K562 (cell line): ENCODE data around the gene NDUFB7. TPM values are rescaled to one million over a fixed set of nuclear protein-coding genes. Genes with fewer than 3 reads are reported as not detected.
"Not testable (repeated sequence)": the region's sequence is repeated elsewhere in the genome, so short reads cannot be mapped to it uniquely, and the experiment has no call there.

Experiments
- ATAC-seq: fragments of 200-7000 bp; cut with Tn5 transposase; 3 replicates; pipeline ENCODE4 v1.9.1; 2020; ENCODE audit warnings: moderate library complexity
- BruUV-seq: library from RNA; stranded (reverse); fragments of 400-500 nt; replicated peaks from 2 replicates; lab custom pipeline; 2021; lab: Mats Ljungman, UMichigan
- CTCF ChIA-PET: fragments of 300-600 bp; formaldehyde crosslinking; extraction: SDS; loops from one replicate; lab custom pipeline; 2021; ENCODE audit warnings: low intra/inter-chr PET ratio; lab: Yijun Ruan, JAX
- POLR2A ChIA-PET: fragments of 300-600, 350-650 bp; sonication (Branson Sonifier 250); formaldehyde crosslinking; extraction: SDS; loops from one replicate; lab custom pipeline; 2021; ENCODE audit warnings: antibody characterized with exemption, inconsistent platforms; lab: Yijun Ruan, JAX
- DNase-seq, 4 experiments: peaks; one replicate each; pipeline versions ENCODE4 v3.0.0 to v3.0.0-alpha.2; 2011 to 2018; ENCODE audit warnings: low spot score in 3 of 4, mixed read lengths in 3 of 4; ENCODE audit errors: extremely low read depth in 1 of 4
- FAIRE-seq: peaks from 2 replicates; lab custom pipeline; 2011; peaks lifted over from hg19 to GRCh38; lab: Jason Lieb, UNC
- H2AFZ ChIP-seq: 2 replicates; pipeline ENCODE4 v1.6.0; 2011; ENCODE audit warnings: low read depth, low read length, control low read depth, inconsistent platforms
- H3K27ac ChIP-seq: fragments of 200-600 bp; 3 replicates; pipeline ENCODE4 v1.8.0; 2011; ENCODE audit warnings: low read depth, mild to moderate bottlenecking, control low read depth, inconsistent platforms, low read length, moderate library complexity, mixed read lengths; ENCODE audit errors: extremely low read depth
- H3K27me3 ChIP-seq, 2 experiments: fragments of 300-600 bp in 1 of 2; 2 replicates in 1 of 2; 3 replicates in 1 of 2; pipeline versions ENCODE4 v1.6.0 to v1.8.0; 2011; ENCODE audit warnings: inconsistent platforms in 2 of 2, low read length in 2 of 2, mild to moderate bottlenecking in 1 of 2, mixed read lengths in 1 of 2, moderate library complexity in 1 of 2; ENCODE audit not compliant: control insufficient read depth in 2 of 2, insufficient read depth in 2 of 2
- H3K36me3 ChIP-seq: fragments of 300-600 bp; 3 replicates; pipeline ENCODE4 v1.8.0; 2011; ENCODE audit warnings: mild to moderate bottlenecking, low read length, inconsistent platforms; ENCODE audit not compliant: control insufficient read depth, insufficient read depth
- H3K4me1 ChIP-seq, 2 experiments: fragments of 200-600 bp in 1 of 2; replicated peaks in 1 of 2; 2 replicates in 1 of 2; 3 replicates in 1 of 2; pipeline versions ENCODE4 v1.5.1 to v1.8.0; 2011; ENCODE audit warnings: inconsistent platforms in 2 of 2, low read length in 2 of 2, mild to moderate bottlenecking in 1 of 2, mixed read lengths in 1 of 2, moderate library complexity in 1 of 2; ENCODE audit not compliant: control insufficient read depth in 2 of 2, insufficient read depth in 2 of 2
- H3K4me2 ChIP-seq: 2 replicates; pipeline ENCODE4 v1.6.1; 2011; ENCODE audit warnings: low read length, control low read depth, inconsistent platforms, mixed read lengths; ENCODE audit not compliant: insufficient read depth
- H3K4me3 ChIP-seq: fragments of 200-600 bp; sonication (generic), shearing (Covaris generic); 2 replicates; pipeline ENCODE4 v1.5.1; 2016; ENCODE audit warnings: control low read depth, inconsistent platforms
- H3K79me2 ChIP-seq: fragments of 200-600 bp; 3 replicates; pipeline ENCODE4 v1.8.0; 2011; ENCODE audit warnings: low read length, inconsistent platforms; ENCODE audit not compliant: control insufficient read depth, insufficient read depth
- H3K9ac ChIP-seq, 2 experiments: 2 replicates each; pipeline versions ENCODE4 v1.6.0 to v1.6.1; 2011; ENCODE audit warnings: low read depth in 2 of 2, low read length in 2 of 2, control low read depth in 1 of 2, inconsistent platforms in 1 of 2, mild to moderate bottlenecking in 1 of 2, mixed read lengths in 1 of 2; ENCODE audit not compliant: insufficient read depth in 1 of 2
- H3K9me1 ChIP-seq: one replicate; pipeline ENCODE4 v1.6.0; 2011; ENCODE audit warnings: inconsistent platforms, mild to moderate bottlenecking, low read length, moderate library complexity; ENCODE audit not compliant: control insufficient read depth, insufficient read depth
- H3K9me3 ChIP-seq: replicated peaks from 2 replicates; pipeline ENCODE4 v1.5.1; 2011; ENCODE audit warnings: low read depth, low read length, inconsistent platforms; ENCODE audit not compliant: control insufficient read depth, insufficient read depth
- H4K20me1 ChIP-seq: replicated peaks from 2 replicates; pipeline ENCODE4 v1.6.1; 2011; ENCODE audit warnings: low read length, inconsistent platforms, mixed read lengths; ENCODE audit not compliant: control insufficient read depth, insufficient read depth
- CBFA2T3 ChIP-seq: fragments of 450-650 bp; IDR thresholded peaks from 2 replicates; pipeline ENCODE4 v1.6.1; 2017
- CBFB ChIP-seq: sonication (generic); formaldehyde crosslinking; IDR thresholded peaks from 2 replicates; pipeline ENCODE4 v1.4.0; 2020; ENCODE audit warnings: mild to moderate bottlenecking, missing genetic modification reagents
- CSDE1 ChIP-seq, 2 experiments: fragments of 450-650 bp; IDR thresholded peaks; 2 replicates each; pipeline ENCODE4 v1.6.1; 2016; ENCODE audit warnings: mild to moderate bottlenecking in 1 of 2
- CTBP1 ChIP-seq: fragments of 450-650 bp; IDR thresholded peaks from 2 replicates; pipeline ENCODE4 v1.6.1; 2016; ENCODE audit warnings: borderline replicate concordance
- HDAC1 ChIP-seq, 2 experiments: fragments of 450-650 bp; IDR thresholded peaks; 2 replicates each; pipeline ENCODE4 v1.6.1; 2016 to 2017; ENCODE audit warnings: inconsistent platforms in 1 of 2, mild to moderate bottlenecking in 1 of 2, moderate library complexity in 1 of 2
- HMBOX1 ChIP-seq: sonication (generic); IDR thresholded peaks from 2 replicates; pipeline ENCODE4 v1.6.1; 2016
- MLLT1 ChIP-seq, 2 experiments: fragments of 450-650 bp; IDR thresholded peaks; 2 replicates each; pipeline ENCODE4 v1.6.1; 2016
- PHB2 ChIP-seq: fragments of 450-650 bp; IDR thresholded peaks from 2 replicates; pipeline ENCODE4 v1.6.1; 2017; ENCODE audit warnings: low read depth
- RBFOX2 ChIP-seq: fragments of 200-400 bp; formaldehyde crosslinking; IDR thresholded peaks from 2 replicates; pipeline ENCODE4 v1.6.1; 2017; ENCODE audit warnings: low read depth, mild to moderate bottlenecking, low read length, moderate library complexity
- SIN3A ChIP-seq, 2 experiments: fragments of 150-350 bp in 1 of 2; IDR thresholded peaks; 2 replicates each; pipeline ENCODE4 v1.6.1; 2011 to 2016; ENCODE audit warnings: borderline replicate concordance in 2 of 2, low read depth in 2 of 2, low read length in 2 of 2, mild to moderate bottlenecking in 2 of 2, moderate library complexity in 2 of 2; ENCODE audit not compliant: control insufficient read depth in 1 of 2
- SMARCA5 ChIP-seq: fragments of 450-650 bp; IDR thresholded peaks from 2 replicates; pipeline ENCODE4 v1.6.1; 2016
- SMC3 ChIP-seq: conservative IDR thresholded peaks from 2 replicates; pipeline ENCODE4 v1.6.1; 2011; ENCODE audit warnings: low read depth, low read length, improper control_type of control experiment; ENCODE audit not compliant: insufficient read depth
- ZC3H8 ChIP-seq: fragments of 450-650 bp; IDR thresholded peaks from 2 replicates; pipeline ENCODE4 v1.6.1; 2017
- ZKSCAN1 ChIP-seq: fragments of 150-350 bp; IDR thresholded peaks from 2 replicates; pipeline ENCODE4 v1.6.1; 2016; ENCODE audit warnings: low read depth, low read length
- WGBS: fragments of 100-300 bp; shearing (Covaris generic); methylation state at CpG from one replicate; pipeline ENCODE4 v1.1.6; 2016; ENCODE audit warnings: low coverage, mixed read lengths; ENCODE audit not compliant: insufficient coverage; ENCODE audit errors: missing lambda C conversion rate; 5-methylcytosine and 5-hydroxymethylcytosine counted together
- in situ Hi-C: fragments of 300-500 bp; cut with MboI; formaldehyde crosslinking; loops from 4 replicates; pipeline ENCODE4 v1.15.0; 2018; ENCODE audit warnings: inconsistent platforms, mixed read lengths
- intact Hi-C: fragments of 100-400 bp; cut with micrococcal nuclease; formaldehyde crosslinking; loops from 2 replicates; pipeline ENCODE4 v1.14.2; 2022
- polyA plus RNA-seq, 8 experiments: library from polyadenylated mRNA; depleted of rRNA in 4 of 8; stranded (reverse) in 5 of 8; unstranded in 3 of 8; fragments of >200 nt; fragmentation: Nextera tagmentation in 2 of 8; fragmentation: Illumina TruSeq in 1 of 8; extraction: Ambion mirVana in 2 of 8; extraction: Trizol in 1 of 8; gene quantifications; 2 replicates each; pipeline versions ENCODE4 v1.2.1 to v1.2.3, GENCODE V29; 2011 to 2014; ENCODE audit warnings: inconsistent platforms in 1 of 8, missing spikeins in 1 of 8
- total RNA-seq, 7 experiments: library from RNA; depleted of rRNA in 6 of 7; stranded (reverse); fragments of >200 nt in 6 of 7; fragmentation: Illumina TruSeq in 2 of 7; extraction: Trizol in 2 of 7; gene quantifications; 2 replicates each; pipeline versions ENCODE4 v1.2.1 to v1.2.3, GENCODE V29; 2011 to 2021; ENCODE audit warnings: low replicate concordance in 1 of 7
- TF ChIP-seq, protein P1 (sequence below), 2 experiments: fragments of 250-450 bp in 1 of 2; fragments of 450-650 bp in 1 of 2; sonication (Bioruptor Pico) in 1 of 2; IDR thresholded peaks; 2 replicates each; pipeline versions ENCODE4 v1.6.1 to v1.8.0; 2016 to 2021; ENCODE audit warnings: mild to moderate bottlenecking in 2 of 2, moderate library complexity in 2 of 2, missing compliant biosample characterization in 1 of 2, missing genetic modification characterization in 1 of 2

NDUFB7 gene
- total and polyA plus RNA-seq, 9 of the 15 experiments (the other 6 are each of a cell fraction or from before 2014, with no cell fraction given) = 14.9 to 842 (median 137) TPM

- peak overlapping the region; percentile 59 for H3K4me2 ChIP-seq
- BruUV-seq, H4K20me1 ChIP-seq, H3K4me3 ChIP-seq, in situ Hi-C loops, H2AFZ ChIP-seq, H3K9me1 ChIP-seq, H3K9me3 ChIP-seq, H3K27me3 ChIP-seq: not testable (repeated sequence)
- DNase-seq (peak; percentile 57 to 85 (median 66)), ATAC-seq (peak; percentile 92), FAIRE-seq (peak; percentile 92)
- H3K27ac ChIP-seq = peak overlapping the region; percentile 69; the same call in 2 of the 3 replicates
- intact Hi-C loops = loop anchor here (1.0 to 10.0 kb wide), 4 partner anchors 15 to 117 kb away; partner anchors contain the start of genes DNAJB1 and PKN1
- H3K36me3 ChIP-seq = peaks cover 23% of the 10 kb centered on the region; the same call in 2 of the 3 replicates
- peak overlapping the region in 1 of 2 experiments; percentile 88; a peak in 2 of 4 replicates for H3K9ac ChIP-seq
- peaks cover 69% of the 10 kb centered on the region for H3K79me2 ChIP-seq
- CTCF ChIA-PET = interaction anchor here (1.6 kb wide), 1 partner anchor 46 kb away, joined by 6 read pairs; no protein-coding TSS in a partner anchor
- WGBS = 19% methylated on average over 12 of the region's 12 CpGs
- POLR2A ChIA-PET = interaction anchor here (0.6 to 1.9 kb wide), 4 partner anchors 9 to 39 kb away, joined by 3 to 7 read pairs (median 5); partner anchors contain the start of gene DNAJB1
- H3K4me1 ChIP-seq = peaks cover 29 to 57% of the 10 kb centered on the region in 2 experiments
- TF ChIP-seq PHB2 (0 out of 2 replicates have a peak, but pooled peaks have one; percentile 35), ZKSCAN1 (0 out of 2 replicates have a peak, but pooled peaks have one; percentile 33), CSDE1 (IDR thresholded peaks at IDR 0.05) (0 out of 4 replicates have a peak, but pooled peaks of 1 of the 2 experiments have one; percentile 46), HDAC1 (IDR thresholded peaks at IDR 0.05) (peak in 1 of 2 experiments; percentile 25; a peak in 2 of 4 replicates), CTBP1 (0 out of 2 replicates have a peak, but pooled peaks have one; percentile 39), SMARCA5 (0 out of 2 replicates have a peak, but pooled peaks have one; percentile 34), CBFB (0 out of 2 replicates have a peak, but pooled peaks have one; percentile 26), MLLT1 (IDR thresholded peaks at IDR 0.05) (peak; percentile 46 to 53; a peak in 1 of 4 replicates), SIN3A (IDR thresholded peaks at IDR 0.05; ENCODE audit: borderline replicate concordance in 2 of 2, control insufficient read depth in 1 of 2, low read depth in 2 of 2, low read length in 2 of 2) (peak in 1 of 2 experiments; percentile 71; a peak in 2 of 4 replicates), CBFA2T3 (peak; percentile 69), ZC3H8 (0 out of 2 replicates have a peak, but pooled peaks have one; percentile 63), RBFOX2 (0 out of 2 replicates have a peak, but pooled peaks have one; percentile 19), HMBOX1 (peak; percentile 66), SMC3 (peak; percentile 30; the same call in 1 of the 2 replicates)
- TF ChIP-seq, protein P1, sequence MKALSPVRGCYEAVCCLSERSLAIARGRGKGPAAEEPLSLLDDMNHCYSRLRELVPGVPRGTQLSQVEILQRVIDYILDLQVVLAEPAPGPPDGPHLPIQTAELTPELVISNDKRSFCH (CRISPR knock-in tag; IDR thresholded peaks at IDR 0.05) = not testable (repeated sequence)
- TF ChIP-seq, protein P1 (tag; IDR thresholded peaks at IDR 0.05) = 0 out of 2 replicates have a peak, but pooled peaks have one; percentile 27
Observed at GRCh38 chr19:14551134-14552005, 20.5 kb downstream of the NDUFB7 start.
